Liver (tissue), 9 donors: ENCODE data around the gene SNX9. TPM values are rescaled to one million over a fixed set of nuclear protein-coding genes. Genes with fewer than 3 reads are reported as not detected.

Experiments used
- DNase-seq: peaks from one replicate; pipeline ENCODE4 v3.0.0-alpha.2; 2017; ENCODE audit warnings: low spot score
- H3K27ac ChIP-seq, 2 donors: one replicate each; pipeline ENCODE4 v1.7.0; 2013; ENCODE audit warnings: inconsistent platforms in 2 of 2, low read length in 2 of 2, control low read depth in 1 of 2, low read depth in 1 of 2, mild to moderate bottlenecking in 1 of 2
- H3K27me3 ChIP-seq, 4 donors: one replicate each; pipeline versions ENCODE4 v1.6.1 to v1.7.0; 2013; ENCODE audit warnings: low read length in 3 of 4, inconsistent platforms in 1 of 4, mild to moderate bottlenecking in 1 of 4, moderate library complexity in 1 of 4; ENCODE audit not compliant: control insufficient read depth in 4 of 4, insufficient read depth in 4 of 4
- H3K36me3 ChIP-seq, 4 donors: one replicate each; pipeline versions ENCODE4 v1.6.1 to v1.7.0; 2013; ENCODE audit warnings: low read length in 3 of 4, mild to moderate bottlenecking in 3 of 4, low read depth in 1 of 4, moderate library complexity in 1 of 4; ENCODE audit not compliant: control insufficient read depth in 4 of 4, insufficient read depth in 3 of 4
- H3K4me1 ChIP-seq, 4 donors: one replicate each; pipeline versions ENCODE4 v1.6.1 to v1.7.0; 2013; ENCODE audit warnings: low read length in 3 of 4, mild to moderate bottlenecking in 3 of 4, moderate library complexity in 1 of 4; ENCODE audit not compliant: control insufficient read depth in 4 of 4, insufficient read depth in 4 of 4
- H3K4me3 ChIP-seq, 3 donors: one replicate each; pipeline versions ENCODE4 v1.6.1 to v1.7.0; 2013; ENCODE audit warnings: low read length in 3 of 3, control low read depth in 1 of 3, low read depth in 1 of 3, mild to moderate bottlenecking in 1 of 3
- H3K9ac ChIP-seq, 2 donors: one replicate each; pipeline ENCODE4 v1.7.0; 2013; ENCODE audit warnings: low read length in 2 of 2, mild to moderate bottlenecking in 2 of 2, moderate library complexity in 2 of 2, control low read depth in 1 of 2, low read depth in 1 of 2
- H3K9me3 ChIP-seq, 4 donors: one replicate each; pipeline versions ENCODE4 v1.6.1 to v1.7.0; 2013; ENCODE audit warnings: low read length in 3 of 4; ENCODE audit not compliant: control insufficient read depth in 4 of 4
- ATF3 ChIP-seq: IDR thresholded peaks from 2 replicates; pipeline ENCODE4 v1.6.1; 2016; ENCODE audit warnings: antibody characterized with exemption
- EGR1 ChIP-seq, 2 donors: IDR thresholded peaks; 2 replicates each; pipeline ENCODE4 v1.6.1; 2016 to 2018; ENCODE audit warnings: antibody characterized with exemption in 2 of 2, low read depth in 2 of 2
- FOXA1 ChIP-seq: IDR thresholded peaks from 2 replicates; pipeline ENCODE4 v1.6.1; 2016; ENCODE audit warnings: antibody characterized with exemption
- FOXA2 ChIP-seq: IDR thresholded peaks from 2 replicates; pipeline ENCODE4 v1.6.1; 2016; ENCODE audit warnings: antibody characterized with exemption
- GABPA ChIP-seq, 2 donors: IDR thresholded peaks in 1 of 2; conservative IDR thresholded peaks in 1 of 2; 2 replicates each; pipeline ENCODE4 v1.6.1; 2016; ENCODE audit warnings: antibody characterized with exemption in 2 of 2, mild to moderate bottlenecking in 1 of 2, moderate library complexity in 1 of 2
- HNF4A ChIP-seq, 2 donors: conservative IDR thresholded peaks; 2 replicates each; pipeline ENCODE4 v1.6.1; 2016; ENCODE audit warnings: antibody characterized with exemption in 2 of 2, mild to moderate bottlenecking in 2 of 2
- HNF4G ChIP-seq: IDR thresholded peaks from 2 replicates; pipeline ENCODE4 v1.6.1; 2016; ENCODE audit warnings: antibody characterized with exemption
- MAX ChIP-seq: IDR thresholded peaks from 2 replicates; pipeline ENCODE4 v1.6.1; 2016; ENCODE audit warnings: antibody characterized with exemption
- NR2F2 ChIP-seq: IDR thresholded peaks from 2 replicates; pipeline ENCODE4 v1.6.1; 2016; ENCODE audit warnings: antibody characterized with exemption
- REST ChIP-seq: IDR thresholded peaks from 2 replicates; pipeline ENCODE4 v1.6.1; 2016; ENCODE audit warnings: antibody characterized with exemption, mild to moderate bottlenecking
- TAF1 ChIP-seq: conservative IDR thresholded peaks from 2 replicates; pipeline ENCODE4 v1.6.1; 2016; ENCODE audit warnings: antibody characterized with exemption, mild to moderate bottlenecking
- YY1 ChIP-seq: IDR thresholded peaks from 2 replicates; pipeline ENCODE4 v1.6.1; 2016; ENCODE audit warnings: antibody characterized with exemption, mild to moderate bottlenecking
- WGBS: extraction: QIAGEN DNeasy Blood & Tissue Kit; methylation state at CpG from one replicate; pipeline ENCODE4 v1.1.7; 2013; 5-methylcytosine and 5-hydroxymethylcytosine counted together
- polyA plus RNA-seq, 2 donors: library from polyadenylated mRNA; stranded (reverse) in 1 of 2; unstranded in 1 of 2; fragments of 200-250 nt in 1 of 2; fragments of >200 nt in 1 of 2; fragmentation: Nextera tagmentation in 1 of 2; extraction: Ambion mirVana in 1 of 2; gene quantifications; one replicate each; pipeline versions ENCODE4 v1.2.1 to v1.2.3, GENCODE V29; 2013 to 2015
- total RNA-seq, 2 donors: library from RNA; depleted of rRNA; stranded (reverse); fragments of >200 nt; gene quantifications; one replicate each; pipeline ENCODE4 v1.2.3, GENCODE V29; 2014
- donor health status: healthy.
- donor health status: healthy.
- donor health status: healthy.
- donor health status: healthy.
- donor health status: healthy.

Gene SNX9
- total and polyA plus RNA-seq, 4 donors, result 16.4 to 31.0 (median 22.3) TPM

DNA sequence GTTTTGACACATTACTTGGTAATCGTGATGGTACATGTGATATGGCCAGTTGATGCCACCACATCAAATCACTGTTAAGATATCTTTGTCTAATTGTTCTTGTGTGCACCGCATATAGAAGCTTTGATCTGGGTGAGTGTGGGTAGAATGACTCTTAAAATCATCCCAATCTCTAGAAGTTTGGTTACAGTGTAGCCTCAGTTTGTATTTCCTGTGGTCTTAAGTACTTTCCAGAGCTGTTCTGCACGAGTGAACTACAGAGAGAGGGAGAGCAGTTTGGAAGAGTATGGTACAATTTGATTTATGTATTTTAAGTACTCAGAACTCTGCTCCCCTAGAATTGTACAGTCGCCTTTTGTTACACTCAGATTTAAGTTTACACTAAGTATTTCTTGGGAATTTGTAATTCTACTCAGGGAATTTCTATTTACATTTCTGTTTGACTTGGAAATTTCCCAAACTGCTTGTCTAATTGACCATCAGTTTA, 37.5 kb downstream of the SNX9 start (continued):
- TF ChIP-seq REST, result no peak
- no peak for TF ChIP-seq FOXA1
- TF ChIP-seq HNF4A (conservative IDR thresholded peaks at IDR 0.05), result no peak
- no peak for TF ChIP-seq MAX
- TF ChIP-seq YY1, result no peak
- no peak for TF ChIP-seq EGR1 (IDR thresholded peaks at IDR 0.05; ENCODE audit: low read depth in 2 of 2)

DNA sequence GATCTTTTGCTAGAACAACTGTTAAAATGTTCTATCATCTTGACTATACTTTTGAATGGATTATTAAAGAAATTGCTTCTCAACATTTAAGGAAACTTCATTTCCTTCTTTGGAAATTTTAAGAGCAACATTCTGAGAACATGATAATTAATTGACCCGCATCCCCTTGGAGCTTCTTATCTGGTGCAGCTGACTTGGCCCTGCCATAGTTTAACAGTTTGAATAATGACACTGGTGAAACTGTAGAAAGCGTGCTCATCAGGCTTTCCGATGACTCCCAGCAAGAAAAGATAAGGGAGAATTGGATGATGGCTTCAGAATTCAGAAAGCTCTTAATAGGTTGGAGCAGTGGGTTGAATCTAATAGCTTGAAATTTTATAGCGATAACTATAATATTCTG, 38.1 kb downstream of the SNX9 start:
- Histone ChIP-seq H3K4me1 (peaks cover 8 to 25% (median 13%) of the 10 kb centered on the region in 4 donors), H3K9me3 (no peaks in the 10 kb centered on the region), H3K9ac (no peak overlapping the region), H3K27ac (no peak overlapping the region), H3K27me3 (no peaks in the 10 kb centered on the region), H3K36me3 (no peaks in the 10 kb centered on the region), H3K4me3 (no peak overlapping the region)
- no peak for TF ChIP-seq FOXA2
- TF ChIP-seq GABPA (IDR thresholded peaks at IDR 0.05 in 1 of 2, conservative IDR thresholded peaks at IDR 0.05 in 1 of 2), result no peak
- peak; percentile 65 for TF ChIP-seq NR2F2
- WGBS, result 79% methylated on average over 4 of the region's 4 CpGs
- no peak for DNase-seq

DNA sequence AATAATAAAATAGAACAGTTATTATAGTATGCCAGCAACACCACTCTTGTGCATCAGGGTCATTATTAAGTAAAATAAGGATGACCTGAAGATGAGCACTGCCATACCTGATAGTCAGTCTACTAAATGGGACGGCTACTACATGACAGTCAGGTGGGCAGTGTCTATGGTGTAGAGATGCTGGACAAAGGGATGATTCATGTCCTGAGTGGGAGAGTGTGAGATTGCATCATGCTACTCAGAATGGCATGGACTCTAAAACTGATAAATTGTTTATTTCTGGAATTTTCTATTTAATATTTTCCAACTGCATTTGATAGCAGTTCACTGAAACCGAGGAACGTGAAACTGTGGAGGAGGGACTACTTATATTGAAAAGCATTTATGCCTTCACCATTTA, 38.8 kb downstream of the SNX9 start:
- DNase-seq, result no peak
- Histone ChIP-seq H3K36me3 (no peaks in the 10 kb centered on the region), H3K4me1 (peaks cover 8 to 25% (median 13%) of the 10 kb centered on the region in 4 donors), H3K4me3 (no peak overlapping the region), H3K9ac (no peak overlapping the region), H3K27me3 (no peaks in the 10 kb centered on the region), H3K9me3 (no peaks in the 10 kb centered on the region), H3K27ac (no peak overlapping the region)
- WGBS, result 86% methylated on average over 3 of the region's 3 CpGs
- no peak for TF ChIP-seq HNF4G
- TF ChIP-seq ATF3, result no peak
- TF ChIP-seq GABPA (IDR thresholded peaks at IDR 0.05 in 1 of 2, conservative IDR thresholded peaks at IDR 0.05 in 1 of 2), result no peak
- no peak for TF ChIP-seq FOXA2
- no peak for TF ChIP-seq REST
- TF ChIP-seq TAF1, result no peak
